Activated CD4-positive, alpha-beta T cell treated with anti-CD3 and anti-CD28 coated beads for 48 hours (primary cell): ENCODE results near the gene UNC119B.
"Not testable (repeated sequence)": the region's sequence is repeated elsewhere in the genome, so short reads cannot be mapped to it uniquely, and the experiment has no call there.

ENCODE experiments used
- DNase-seq: peaks from one replicate; pipeline ENCODE4 v3.0.0-alpha.2; 2020

Gene UNC119B

GRCh38 chr12:120720234-120720986 is 10.2 kb downstream of the UNC119B start:
- DNase-seq = no peak

- DNase-seq = no peak
These were observed 10.9 kb downstream of the UNC119B start for GRCh38 chr12:120720987-120721801.

DNA sequence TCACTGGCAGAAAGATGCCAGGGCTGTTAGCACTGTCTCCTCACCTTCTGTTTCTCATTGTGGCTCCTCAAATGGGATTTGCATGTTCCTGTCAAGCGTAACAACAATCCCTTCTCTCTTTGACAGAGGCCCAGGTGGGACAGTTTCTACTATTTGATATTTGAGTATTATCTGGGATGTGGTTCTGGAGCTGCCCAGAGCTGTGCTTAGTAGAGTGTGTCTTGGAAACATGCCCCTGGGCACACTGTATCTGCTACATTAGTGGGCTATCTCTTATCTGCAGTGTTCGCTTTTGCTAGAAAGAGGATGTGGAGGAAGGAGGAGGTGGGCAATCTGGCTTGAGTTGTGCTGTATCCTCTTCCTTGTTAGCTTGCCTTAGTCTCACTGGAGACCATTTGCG is 11.6 kb downstream of the UNC119B start:
- DNase-seq = no peak

GRCh38 chr12:120722784-120723183 is 12.5 kb downstream of the UNC119B start:
- DNase-seq = no peak

- no peak for DNase-seq
These were observed 14.5 kb downstream of the UNC119B start for GRCh38 chr12:120724720-120725119.

GRCh38 chr12:120725151-120725658 is 14.9 kb downstream of the UNC119B start:
- no peak for DNase-seq

DNA sequence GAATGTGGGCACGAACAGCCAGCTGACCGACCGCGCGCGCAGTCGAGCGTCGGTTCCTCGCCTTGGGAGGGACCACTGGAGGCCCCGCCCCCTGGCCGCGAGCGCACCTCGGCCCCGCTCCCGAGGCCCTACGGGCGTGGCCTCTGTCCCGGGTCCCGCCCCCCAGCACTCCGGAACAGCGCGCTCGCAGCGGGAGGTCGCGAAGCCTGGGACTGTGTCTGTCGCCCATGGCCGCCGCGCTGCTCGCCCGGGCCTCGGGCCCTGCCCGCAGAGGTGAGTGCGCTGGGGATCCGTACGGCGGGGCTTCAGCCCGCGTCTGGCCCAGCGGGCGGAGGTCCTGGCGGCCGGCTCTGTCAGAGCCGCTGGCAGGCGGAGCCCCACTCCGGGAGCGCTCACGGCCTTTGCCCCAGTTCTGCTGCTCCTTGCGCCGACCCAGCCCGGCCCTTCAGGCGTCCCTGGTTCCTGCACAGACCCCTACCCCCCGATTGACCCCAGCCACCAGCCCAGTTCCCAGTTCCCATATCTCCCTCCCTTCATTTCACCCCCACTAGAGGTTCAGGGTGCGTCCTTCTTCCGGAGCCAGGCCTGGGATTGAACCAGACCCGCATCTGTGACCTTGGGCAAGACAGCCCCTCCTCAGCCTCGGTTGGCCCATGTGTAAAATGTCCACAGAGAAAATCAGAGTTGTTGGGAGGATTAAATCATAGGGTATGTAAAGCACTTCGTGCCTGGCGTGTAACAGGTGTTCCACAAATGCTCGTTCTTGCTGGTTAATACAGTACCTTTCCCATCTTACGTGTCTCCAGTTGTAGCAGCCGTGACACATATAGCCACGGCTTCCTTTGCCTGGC is 15.6 kb downstream of the UNC119B start, which contains the start of gene ACADS:
ACADS (plus strand) TSS at position 168 of the 851 bp plus-strand sequence; CDS start at position 228, 60 bp downstream.
- peak; percentile 93 for DNase-seq

DNA sequence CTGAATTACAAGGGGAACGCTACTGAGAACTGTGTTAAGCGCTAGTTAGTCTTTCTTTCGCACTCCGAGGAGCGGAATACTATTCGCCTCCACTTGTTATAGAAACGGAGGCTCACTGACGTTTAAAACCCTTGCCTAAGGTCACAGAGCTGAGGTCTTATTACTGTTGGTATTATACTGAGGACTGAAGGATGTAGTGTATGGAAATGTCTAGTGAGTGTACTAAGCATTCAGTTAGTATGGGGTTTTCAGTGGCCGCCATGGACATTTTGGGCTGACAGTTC is 16.2 kb downstream of the UNC119B start:
- DNase-seq = no peak

DNA sequence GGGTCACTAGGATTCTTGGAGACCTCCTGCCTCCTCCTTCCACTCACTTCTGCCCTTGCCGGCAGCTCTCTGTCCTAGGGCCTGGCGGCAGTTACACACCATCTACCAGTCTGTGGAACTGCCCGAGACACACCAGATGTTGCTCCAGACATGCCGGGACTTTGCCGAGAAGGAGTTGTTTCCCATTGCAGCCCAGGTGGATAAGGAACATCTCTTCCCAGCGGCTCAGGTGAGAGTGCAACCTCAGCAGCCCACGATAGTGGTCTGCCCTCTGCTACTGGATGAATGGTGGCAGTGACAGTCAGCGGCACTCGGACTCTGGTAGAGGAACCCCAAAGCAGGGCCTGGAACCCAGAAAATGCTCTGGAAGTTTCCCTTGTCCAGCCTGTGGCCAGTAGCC is 16.7 kb downstream of the UNC119B start:
- DNase-seq = no peak

DNA sequence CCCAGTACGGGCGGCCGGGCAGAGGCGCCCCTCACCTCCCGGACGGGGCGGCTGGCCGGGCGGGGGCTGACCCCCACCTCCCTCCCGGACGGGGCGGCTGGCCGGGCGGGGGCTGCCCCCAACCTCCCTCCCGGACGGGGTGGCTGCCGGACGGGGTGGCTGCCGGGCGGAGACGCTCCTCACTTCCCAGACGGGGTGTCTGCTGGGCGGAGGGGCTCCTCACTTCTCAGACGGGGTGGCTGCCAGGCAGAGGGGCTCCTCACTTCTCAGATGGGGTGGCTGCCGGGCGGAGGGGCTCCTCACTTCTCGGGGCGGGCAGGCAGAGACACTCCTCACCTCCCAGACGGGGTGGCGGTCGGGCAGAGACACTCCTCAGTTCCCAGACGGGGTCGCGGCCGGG is 21.9 kb downstream of the UNC119B start:
- DNase-seq = not testable (repeated sequence)

DNA sequence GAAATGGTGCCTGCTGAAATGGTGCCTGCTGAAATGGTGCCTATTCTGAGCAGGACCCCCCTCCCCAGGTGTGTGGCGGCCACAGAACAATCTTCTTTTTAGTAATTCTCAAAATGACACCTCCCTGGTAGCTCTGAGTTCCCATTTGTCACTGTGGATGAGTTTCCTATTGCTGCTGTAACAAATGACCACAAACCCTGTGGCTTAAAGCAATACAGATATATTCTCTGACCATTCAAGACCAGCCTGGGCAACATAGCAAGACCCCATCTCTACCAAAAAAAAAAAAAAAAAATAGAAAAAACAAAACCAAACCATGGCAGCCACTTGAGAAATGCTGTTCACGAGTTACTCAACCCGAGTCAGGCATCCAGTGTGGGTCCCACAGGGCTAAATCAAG is 23.3 kb downstream of the UNC119B start:
- no peak for DNase-seq

- no peak for DNase-seq
These were observed 24.0 kb downstream of the UNC119B start for GRCh38 chr12:120734210-120734609.

DNA sequence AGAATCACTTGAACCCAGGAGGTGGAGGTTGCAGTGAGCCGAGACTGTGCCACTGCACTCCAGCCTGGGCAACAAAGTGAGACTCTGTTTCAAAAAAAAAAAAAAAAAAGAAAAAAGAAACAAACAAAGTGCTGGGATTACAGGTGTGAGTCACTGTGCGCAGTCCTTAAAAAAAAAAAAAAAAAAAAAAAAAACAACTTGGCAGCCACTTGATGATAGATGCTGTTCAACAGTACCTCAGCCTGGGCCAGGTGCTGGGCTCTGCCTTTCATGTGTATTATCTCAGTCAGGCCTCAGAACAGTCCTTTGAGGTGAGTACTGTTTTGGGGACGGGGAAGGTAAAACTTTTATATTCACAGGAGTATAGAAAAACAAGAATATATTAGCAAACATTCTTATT is 24.9 kb downstream of the UNC119B start:
- DNase-seq = no peak

- DNase-seq = no peak
These were observed 26.4 kb downstream of the UNC119B start for GRCh38 chr12:120736404-120737331.

DNA sequence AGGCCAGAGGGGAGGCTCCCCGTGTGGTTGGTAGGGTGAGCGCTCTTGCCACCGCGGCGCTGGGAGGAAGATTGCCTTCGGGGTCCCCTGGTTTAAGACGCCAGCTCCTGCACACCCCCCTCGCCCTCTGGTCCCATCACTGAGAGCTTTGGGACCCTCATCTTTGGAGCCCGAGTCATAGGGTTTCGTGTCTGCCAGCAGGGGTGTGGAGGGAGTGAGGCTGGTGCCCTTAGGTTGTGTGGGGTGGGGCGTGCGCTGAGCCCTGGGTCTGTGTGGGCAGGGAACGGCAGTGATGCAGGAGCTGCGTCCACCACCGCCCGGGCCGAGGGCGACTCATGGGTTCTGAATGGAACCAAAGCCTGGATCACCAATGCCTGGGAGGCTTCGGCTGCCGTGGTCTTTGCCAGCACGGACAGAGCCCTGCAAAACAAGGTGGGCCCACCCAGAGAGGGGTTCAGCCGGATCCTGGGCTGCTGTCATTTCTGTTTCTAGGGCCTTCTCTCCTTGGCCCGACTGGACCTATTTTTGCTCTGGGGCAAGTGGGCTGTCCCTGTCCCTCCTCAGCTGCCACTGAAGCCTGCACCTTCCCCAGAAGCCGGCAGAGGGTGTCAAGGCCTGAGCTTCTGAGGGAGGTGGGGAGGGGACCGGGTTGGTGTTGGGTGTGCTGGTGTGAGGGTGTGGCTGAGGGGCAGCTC is 27.4 kb downstream of the UNC119B start:
- no peak for DNase-seq

- DNase-seq = no peak
These were observed 28.2 kb downstream of the UNC119B start for GRCh38 chr12:120738252-120739030.

GRCh38 chr12:120739031-120739762 is 28.9 kb downstream of the UNC119B start:
- no peak for DNase-seq

DNA sequence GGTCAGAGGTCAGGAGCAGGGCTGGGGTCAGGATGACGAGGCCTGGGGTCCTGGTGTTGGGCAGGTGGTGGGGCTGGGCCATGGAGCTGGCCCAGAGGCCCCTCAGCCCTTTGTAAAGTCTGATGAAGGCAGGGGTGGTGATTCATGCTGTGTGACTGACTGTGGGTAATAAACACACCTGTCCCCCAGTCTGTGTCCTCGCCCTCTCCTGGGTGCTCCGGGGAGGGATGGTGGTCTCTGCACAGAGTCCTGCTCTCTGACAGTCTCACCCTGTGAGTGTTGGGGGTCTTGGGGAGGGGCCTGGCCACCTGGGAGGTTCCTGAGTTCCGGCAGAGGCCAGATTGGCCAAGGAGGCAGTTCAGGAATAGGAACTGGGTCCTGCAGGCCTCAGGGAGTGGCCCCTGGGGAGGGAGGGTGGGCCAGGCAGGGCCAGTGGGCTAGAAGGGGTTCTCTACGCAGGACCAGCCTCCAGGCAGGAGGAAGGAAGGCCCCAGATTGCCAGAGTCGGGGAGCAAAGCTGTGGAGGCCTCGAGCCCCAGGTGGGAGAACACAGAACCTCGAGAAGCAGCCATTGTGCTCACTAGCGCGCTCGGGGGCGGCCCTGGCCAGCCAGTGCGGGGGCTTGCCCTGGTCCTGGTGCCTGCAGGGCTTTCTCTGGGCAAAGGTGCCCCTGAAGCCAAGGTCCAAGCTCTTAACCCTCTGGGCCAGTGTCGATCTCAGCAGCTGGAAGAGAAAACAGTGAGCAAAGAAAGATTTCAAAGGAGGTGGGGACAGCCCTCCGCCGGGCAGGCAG is 29.8 kb downstream of the UNC119B start:
- DNase-seq = no peak

DNA sequence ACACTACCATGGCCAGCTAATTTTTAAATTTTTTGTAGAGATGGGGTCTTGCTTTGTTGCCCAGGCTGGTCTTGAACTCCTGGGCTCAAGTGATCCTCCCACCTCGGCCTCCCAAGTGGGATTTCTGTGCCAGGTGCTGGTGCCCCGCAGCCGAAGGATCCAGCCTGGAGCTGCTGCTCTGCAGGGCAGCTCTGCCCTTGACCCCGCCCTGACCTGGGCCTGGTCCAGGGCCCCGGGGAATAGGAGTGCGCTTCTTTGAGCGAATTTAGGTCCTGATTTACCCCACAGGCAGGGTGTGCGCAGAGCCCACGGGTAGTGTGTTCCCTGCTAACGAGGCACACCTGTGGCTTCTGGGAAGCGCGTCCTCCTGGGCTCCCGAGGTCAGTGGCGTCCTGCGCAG is 30.6 kb downstream of the UNC119B start:
- no peak for DNase-seq
